ENCODE data around the gene PDIK1L. TPM values are rescaled to one million over a fixed set of nuclear protein-coding genes. Genes with fewer than 3 reads are reported as not detected.

PDIK1L gene
- total RNA-seq, 2 experiments from 2014 or later, result 21.0 to 25.8 TPM

- ChIA-PET CTCF (interaction anchor here (0.8 to 1.2 kb wide), 4 partner anchors 8 to 132 kb away, joined by 3 to 5 read pairs (median 3); partner anchors contain the start of gene ZNF593), POLR2A (no interaction called here)
- DNase-seq, result no peak
- Mint-ChIP-seq H3K4me1 (peaks cover 29% of the 10 kb centered on the region), H3K27me3 (peaks cover 44% of the 10 kb centered on the region), H3K36me3 (ENCODE audit: low read depth) (no peaks in the 10 kb centered on the region), H3K27ac (no peak overlapping the region), H3K4me3 (peak overlapping the region; percentile 50), H3K9me3 (no peaks in the 10 kb centered on the region)
Observed at GRCh38 chr1:26162220-26162709, 50.6 kb downstream of the PDIK1L start.

- Mint-ChIP-seq H3K4me1 (peaks cover 32% of the 10 kb centered on the region), H3K27ac (no peak overlapping the region), H3K4me3 (no peak overlapping the region), H3K27me3 (peaks cover 43% of the 10 kb centered on the region), H3K9me3 (no peaks in the 10 kb centered on the region), H3K36me3 (ENCODE audit: low read depth) (no peaks in the 10 kb centered on the region)
- ChIA-PET CTCF (interaction anchor here (1.2 kb wide), 1 partner anchor 18 kb away, joined by 5 read pairs; no protein-coding TSS in a partner anchor), POLR2A (no interaction called here)
- DNase-seq, result no peak
Observed at GRCh38 chr1:26163684-26164035, 52.0 kb downstream of the PDIK1L start.

DNA sequence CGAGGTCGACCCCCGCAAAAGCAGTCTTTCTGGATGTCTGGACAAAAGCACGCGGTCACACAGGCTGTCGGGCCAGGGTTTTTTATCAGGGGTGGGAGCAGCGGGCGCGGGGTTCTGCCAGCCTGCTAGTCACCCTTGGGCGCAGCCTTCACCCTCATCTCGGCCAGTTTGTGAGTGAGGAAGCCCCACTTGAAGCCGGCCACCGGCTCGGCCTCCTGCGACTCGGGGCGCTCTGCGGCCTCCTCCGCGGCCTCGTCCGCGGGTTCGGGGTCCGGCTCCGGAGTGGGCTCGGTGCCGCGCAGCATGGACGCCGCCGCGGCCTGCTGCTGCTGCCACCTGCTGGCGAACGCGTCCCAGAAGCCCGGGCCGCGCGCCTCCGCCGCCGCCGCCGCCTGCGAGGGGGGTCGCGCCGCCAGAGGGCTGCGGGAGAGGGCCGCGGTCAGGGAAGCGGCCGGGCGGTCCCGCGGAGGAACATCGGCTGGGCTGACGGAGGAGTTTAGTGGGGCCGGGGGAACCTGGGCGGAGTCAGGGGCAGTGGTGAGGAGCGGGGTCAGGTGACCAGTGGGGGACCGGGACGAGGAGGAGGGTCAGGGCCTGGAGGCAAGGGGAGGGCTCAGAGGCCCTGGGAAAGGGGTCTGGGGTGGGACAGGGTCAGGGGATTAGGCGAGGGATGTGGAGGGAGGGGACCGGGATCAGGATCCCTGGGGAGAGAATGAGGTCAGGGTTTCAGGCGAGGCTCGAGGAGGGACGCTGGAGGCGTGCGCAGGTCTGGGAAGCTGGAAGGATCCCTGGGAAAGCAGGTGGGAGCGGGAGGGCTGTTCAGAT is 52.6 kb downstream of the PDIK1L start:
- Mint-ChIP-seq H3K4me1 (peaks cover 33% of the 10 kb centered on the region), H3K27ac (no peak overlapping the region)

GRCh38 chr1:26164861-26165842 is 53.5 kb downstream of the PDIK1L start:
- ChIA-PET CTCF (interaction anchor here (1.0 kb wide), 1 partner anchor 95 kb away, joined by 3 read pairs; no protein-coding TSS in a partner anchor), POLR2A (no interaction called here)
- no peaks in the 10 kb centered on the region for H3K36me3 Mint-ChIP-seq (ENCODE audit: low read depth)
- peaks cover 33% of the 10 kb centered on the region for H3K27me3 Mint-ChIP-seq
- H3K4me3 Mint-ChIP-seq, result peak overlapping the region; percentile 51
- DNase-seq, result no peak
- no peak overlapping the region for H3K27ac Mint-ChIP-seq
- peaks cover 34% of the 10 kb centered on the region for H3K4me1 Mint-ChIP-seq
- no peaks in the 10 kb centered on the region for H3K9me3 Mint-ChIP-seq

More for the DNA sequence above, 52.6 kb downstream of the PDIK1L start:
- Mint-ChIP-seq H3K27me3 (peaks cover 39% of the 10 kb centered on the region), H3K9me3 (no peaks in the 10 kb centered on the region), H3K4me3 (peak overlapping the region; percentile 51), H3K36me3 (ENCODE audit: low read depth) (no peaks in the 10 kb centered on the region)
- ChIA-PET POLR2A (no interaction called here), CTCF (interaction anchor here (1.2 kb wide), 1 partner anchor 19 kb away, joined by 5 read pairs; no protein-coding TSS in a partner anchor)
- DNase-seq, result peak; percentile 50

DNA sequence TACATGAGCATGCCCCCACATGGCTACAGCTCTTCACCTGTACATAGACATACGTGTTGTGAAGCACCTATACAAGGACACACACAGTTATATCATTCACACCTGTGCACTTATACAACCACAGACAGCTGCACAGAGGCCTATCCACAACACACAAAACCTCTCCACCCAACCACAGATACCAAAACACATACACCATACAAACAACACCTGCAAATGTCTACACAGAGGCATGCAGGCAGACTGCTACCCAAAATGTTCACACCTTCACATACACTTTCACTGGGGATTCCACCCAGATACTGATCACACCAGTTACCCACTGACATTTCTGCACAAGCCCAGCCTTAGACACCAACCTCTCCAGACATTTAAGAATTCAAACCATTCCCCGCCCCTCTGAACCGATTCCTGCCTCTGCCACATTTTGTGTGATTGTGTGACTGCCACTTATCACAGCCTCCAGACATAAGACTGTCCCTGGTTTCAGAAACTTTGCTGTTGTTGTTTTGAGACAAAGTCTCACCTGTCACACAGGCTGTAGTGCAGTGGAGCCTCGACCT is 55.2 kb downstream of the PDIK1L start:
- Mint-ChIP-seq H3K9me3 (no peaks in the 10 kb centered on the region), H3K4me1 (peaks cover 47% of the 10 kb centered on the region), H3K27me3 (peaks cover 27% of the 10 kb centered on the region), H3K36me3 (ENCODE audit: low read depth) (peaks cover 2% of the 10 kb centered on the region), H3K27ac (no peak overlapping the region), H3K4me3 (no peak overlapping the region)
- no peak for DNase-seq
- POLR2A ChIA-PET, result no interaction called here
- CTCF ChIA-PET, result interaction anchor here (0.6 to 1.5 kb wide), 3 partner anchors 45 to 250 kb away, joined by 3 to 4 read pairs (median 3); partner anchors contain the start of gene CEP85

DNA sequence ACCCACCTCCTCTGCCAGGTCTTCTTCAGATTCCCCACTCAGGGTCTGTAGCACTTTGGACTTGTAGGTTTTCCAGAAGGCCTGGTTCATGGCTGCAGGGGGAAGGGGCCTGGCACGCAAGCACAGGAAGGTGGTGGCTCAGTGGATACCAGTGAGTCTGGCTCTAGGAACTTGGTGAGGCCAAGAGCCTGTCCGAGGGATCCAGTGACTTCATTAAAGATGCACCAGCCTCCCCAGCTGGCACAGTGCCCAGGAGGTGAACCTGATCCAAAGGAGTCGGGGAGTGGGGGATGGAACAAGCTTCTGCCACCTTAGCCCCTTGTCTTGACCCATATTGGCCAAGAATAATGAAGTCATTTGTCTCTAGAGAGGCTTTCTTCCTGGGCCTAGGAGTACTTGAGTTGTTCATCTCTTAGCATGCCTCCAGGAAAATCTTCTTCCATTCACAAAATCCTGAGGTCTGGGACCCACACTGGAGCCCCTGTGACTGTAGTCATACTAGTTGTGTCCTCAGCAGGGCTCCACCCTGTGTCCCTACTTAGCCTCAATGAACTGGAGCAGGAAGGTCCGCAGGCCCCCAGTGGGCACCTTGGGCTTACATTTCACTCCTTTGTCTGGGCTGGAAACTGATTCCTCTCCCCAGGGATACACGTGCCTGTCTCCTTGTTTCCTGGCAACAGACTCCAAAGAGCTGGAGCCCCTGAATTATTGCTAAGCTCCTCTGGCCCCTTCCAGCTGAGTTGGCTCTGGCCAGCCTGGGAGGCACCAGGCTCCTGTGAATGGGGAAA is 57.0 kb downstream of the PDIK1L start, which contains the start of gene C1orf232:
Gene C1orf232 (minus strand): TSS at position 554 of the 788 bp plus-strand sequence. CDS start 464 bp downstream, at position 90.
- Mint-ChIP-seq H3K4me3 (peak within 1 kb of the TSS; percentile 82), H3K27me3 (peaks cover 16% of the 10 kb centered on the region), H3K27ac (peak within 1 kb of the TSS; percentile 88), H3K36me3 (ENCODE audit: low read depth) (peaks cover 2% of the 10 kb centered on the region), H3K4me1 (peaks cover 42% of the 10 kb centered on the region), H3K9me3 (no peaks in the 10 kb centered on the region)
- no peak for DNase-seq
- ChIA-PET POLR2A (interaction anchor here (0.9 kb wide), 1 partner anchor 66 kb away, joined by 3 read pairs; no protein-coding TSS in a partner anchor), CTCF (interaction anchor here (0.7 to 3.5 kb wide), 13 partner anchors 10 to 273 kb away, joined by 3 to 20 read pairs (median 5); partner anchors contain the start of genes CEP85, DHDDS, FAM110D and PDIK1L)

- H3K36me3 Mint-ChIP-seq (ENCODE audit: low read depth), result peaks cover 2% of the 10 kb centered on the region
- no peaks in the 10 kb centered on the region for H3K9me3 Mint-ChIP-seq
- H3K27ac Mint-ChIP-seq, result peak overlapping the region; percentile 81
- DNase-seq, result no peak
- POLR2A ChIA-PET, result interaction anchor here (0.9 to 1.6 kb wide), 2 partner anchors 23 to 66 kb away, joined by 3 to 5 read pairs; no protein-coding TSS in a partner anchor
- H3K4me1 Mint-ChIP-seq, result peaks cover 38% of the 10 kb centered on the region
- H3K27me3 Mint-ChIP-seq, result peaks cover 13% of the 10 kb centered on the region
- peak overlapping the region; percentile 82 for H3K4me3 Mint-ChIP-seq
- CTCF ChIA-PET, result interaction anchor here (0.6 to 3.5 kb wide), 47 partner anchors 8 to 1146 kb away, joined by 3 to 20 read pairs (median 5); partner anchors contain the start of genes CATSPER4, CEP85, DHDDS and FAM110D
Observed at GRCh38 chr1:26169198-26169554, 57.6 kb downstream of the PDIK1L start.

GRCh38 chr1:26169669-26170471 is 58.2 kb downstream of the PDIK1L start, which contains the start of gene ZNF593:
TSS of gene ZNF593 (plus strand) at chr1:26169908. CDS start at chr1:26169984, 76 bp downstream.
- POLR2A ChIA-PET, result interaction anchor here (0.9 to 1.6 kb wide), 2 partner anchors 22 to 65 kb away, joined by 3 to 5 read pairs; no protein-coding TSS in a partner anchor
- peak; percentile 84 for DNase-seq
- peaks cover 10% of the 10 kb centered on the region for H3K27me3 Mint-ChIP-seq
- peaks cover 2% of the 10 kb centered on the region for H3K36me3 Mint-ChIP-seq (ENCODE audit: low read depth)
- peaks cover 34% of the 10 kb centered on the region for H3K4me1 Mint-ChIP-seq
- no peaks in the 10 kb centered on the region for H3K9me3 Mint-ChIP-seq
- H3K4me3 Mint-ChIP-seq, result peak within 1 kb of the TSS; percentile 82
- peak within 1 kb of the TSS; percentile 88 for H3K27ac Mint-ChIP-seq
- CTCF ChIA-PET, result interaction anchor here (0.6 to 3.5 kb wide), 56 partner anchors 8 to 1147 kb away, joined by 3 to 20 read pairs (median 5); partner anchors contain the start of genes CATSPER4, CEP85, DHDDS and FAM110D

GRCh38 chr1:26170472-26170821 is 58.8 kb downstream of the PDIK1L start:
- POLR2A ChIA-PET, result interaction anchor here (1.6 kb wide), 1 partner anchor 21 kb away, joined by 5 read pairs; no protein-coding TSS in a partner anchor
- Mint-ChIP-seq H3K9me3 (no peaks in the 10 kb centered on the region), H3K4me1 (peaks cover 28% of the 10 kb centered on the region), H3K27me3 (peaks cover 8% of the 10 kb centered on the region), H3K4me3 (peak overlapping the region; percentile 82), H3K27ac (peak overlapping the region; percentile 88), H3K36me3 (ENCODE audit: low read depth) (peaks cover 2% of the 10 kb centered on the region)
- CTCF ChIA-PET, result interaction anchor here (0.6 to 3.5 kb wide), 34 partner anchors 8 to 194 kb away, joined by 3 to 20 read pairs (median 6); partner anchors contain the start of genes CATSPER4, CEP85, FAM110D and SH3BGRL3
- no peak for DNase-seq

Data from activated CD4-positive, alpha-beta T cell treated with anti-CD3 and anti-CD28 coated beads, Interleukin-2, amount 10 ng/mL, durations not matched to agents 7 days and 5 days (primary cell).